ENCODE data around the gene VGF. TPM values are rescaled to one million over a fixed set of nuclear protein-coding genes. Genes with fewer than 3 reads are reported as not detected.
A peak's percentile ranks its signal among the peaks of the same experiment; 100 is the strongest.

The VGF gene
- total RNA-seq, 1 donor from 2014 or later = 0.11 TPM

DNA sequence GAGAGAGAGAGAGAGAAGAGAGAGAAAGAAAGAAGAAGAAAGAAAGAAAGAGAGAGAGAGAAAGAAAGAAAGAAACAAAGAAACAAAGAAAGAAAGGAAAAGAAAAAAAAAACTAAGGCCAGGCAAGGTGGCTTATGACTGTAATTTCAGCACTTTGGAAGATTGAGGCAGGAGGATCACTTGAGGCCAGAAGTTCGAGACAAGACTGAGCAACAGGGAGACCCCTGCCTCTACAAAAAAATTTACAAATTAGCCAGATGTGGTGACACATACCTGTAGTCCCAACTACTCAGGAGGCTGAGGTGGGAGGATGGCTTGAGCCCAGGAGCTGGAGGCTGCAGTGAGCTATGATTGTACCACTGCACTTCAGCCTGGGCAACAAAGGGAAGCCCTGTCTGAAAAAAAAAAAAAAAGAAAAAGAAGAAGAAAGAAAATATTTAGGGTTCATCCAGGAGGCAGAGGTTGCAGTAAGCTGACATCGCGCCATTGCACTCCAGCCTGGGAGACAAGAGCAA lies 35.7 kb downstream of the VGF start:
- Mint-ChIP-seq H3K36me3 (ENCODE audit: low read depth) (no peaks in the 10 kb centered on the region), H3K27ac (no peak overlapping the region), H3K4me1 (peaks cover 36% of the 10 kb centered on the region), H3K4me3 (no peak overlapping the region), H3K9me3 (no peaks in the 10 kb centered on the region), H3K27me3 (peaks cover 29% of the 10 kb centered on the region)
- ChIA-PET CTCF (no interaction called here), POLR2A (interaction anchor here (0.7 kb wide), 1 partner anchor 23 kb away, joined by 4 read pairs; no protein-coding TSS in a partner anchor)
- intact Hi-C loops (cut with micrococcal nuclease) = no loop called here
- ATAC-seq (ENCODE audit: low read depth) = no peak
- DNase-seq = no peak
- no peak for TF ChIP-seq CTCF (IDR thresholded peaks at IDR 0.05)

GRCh38 chr7:101128040-101128834 lies 37.1 kb downstream of the VGF start:
- no peaks in the 10 kb centered on the region for H3K36me3 Mint-ChIP-seq (ENCODE audit: low read depth)
- H3K27me3 Mint-ChIP-seq = peaks cover 20% of the 10 kb centered on the region
- no peak overlapping the region for H3K4me3 Mint-ChIP-seq
- no peak for ATAC-seq (ENCODE audit: low read depth)
- TF ChIP-seq CTCF (IDR thresholded peaks at IDR 0.05) = no peak
- no peaks in the 10 kb centered on the region for H3K9me3 Mint-ChIP-seq
- DNase-seq = no peak
- ChIA-PET POLR2A (no interaction called here), CTCF (no interaction called here)
- peaks cover 35% of the 10 kb centered on the region for H3K4me1 Mint-ChIP-seq
- no peak overlapping the region for H3K27ac Mint-ChIP-seq
- intact Hi-C loops (cut with micrococcal nuclease) = no loop called here

DNA sequence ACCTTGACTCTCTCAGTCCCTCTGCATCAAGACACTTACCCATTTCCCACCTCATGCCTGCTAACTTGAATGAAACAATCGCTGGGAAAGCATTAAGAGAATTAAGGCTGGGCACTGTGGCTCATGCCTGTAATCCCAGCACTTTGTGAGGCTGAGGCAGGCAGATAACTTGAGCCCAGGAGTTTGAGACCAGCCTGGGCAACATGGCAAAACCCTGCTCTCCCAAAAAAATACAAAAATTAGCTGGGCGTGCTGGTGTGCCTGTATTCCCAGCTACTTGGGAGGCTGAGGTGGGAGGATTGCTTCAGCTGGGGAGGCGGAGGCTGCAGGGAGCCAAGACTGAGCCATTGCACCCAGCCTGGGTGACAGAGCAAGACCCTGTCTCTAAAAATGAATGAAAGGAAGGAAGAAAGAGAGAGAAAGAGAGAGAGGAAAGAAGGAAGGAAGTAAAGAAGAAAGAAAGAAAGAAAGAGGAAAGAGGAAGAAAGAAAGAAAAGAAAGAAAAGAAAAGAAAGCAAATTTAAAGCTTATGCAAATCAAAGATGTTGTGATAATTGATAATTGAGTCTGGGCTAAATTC lies 37.8 kb downstream of the VGF start:
- peaks cover 22% of the 10 kb centered on the region for H3K27me3 Mint-ChIP-seq
- TF ChIP-seq CTCF (IDR thresholded peaks at IDR 0.05) = no peak
- DNase-seq (no peak), ATAC-seq (ENCODE audit: low read depth) (no peak)
- H3K27ac Mint-ChIP-seq = no peak overlapping the region
- H3K4me1 Mint-ChIP-seq = peaks cover 40% of the 10 kb centered on the region
- ChIA-PET POLR2A (no interaction called here), CTCF (no interaction called here)
- no peaks in the 10 kb centered on the region for H3K36me3 Mint-ChIP-seq (ENCODE audit: low read depth)
- intact Hi-C loops (cut with micrococcal nuclease) = no loop called here
- H3K4me3 Mint-ChIP-seq = peak overlapping the region; percentile 47
- no peaks in the 10 kb centered on the region for H3K9me3 Mint-ChIP-seq

- TF ChIP-seq CTCF (IDR thresholded peaks at IDR 0.05) = no peak
- intact Hi-C loops (cut with micrococcal nuclease) = no loop called here
- Mint-ChIP-seq H3K36me3 (ENCODE audit: low read depth) (no peaks in the 10 kb centered on the region), H3K27ac (no peak within 1 kb of the TSS), H3K27me3 (peaks cover 20% of the 10 kb centered on the region), H3K4me3 (peak within 1 kb of the TSS; percentile 47), H3K9me3 (no peaks in the 10 kb centered on the region), H3K4me1 (peaks cover 47% of the 10 kb centered on the region)
- peak; percentile 76 for ATAC-seq (ENCODE audit: low read depth)
- POLR2A ChIA-PET = interaction anchor here (0.6 kb wide), 1 partner anchor 237 kb away, joined by 15 read pairs; the partner anchor contains the start of gene UFSP1
- peak; percentile 25 for DNase-seq
- CTCF ChIA-PET = interaction anchor here (1.1 to 1.9 kb wide), 3 partner anchors 15 to 66 kb away, joined by 3 to 6 read pairs (median 4); no protein-coding TSS in a partner anchor
Measured at GRCh38 chr7:101126651-101127459, 38.5 kb downstream of the VGF start, which contains the start of gene SERPINE1. TSS of gene SERPINE1 (plus strand) at chr7:101127104. CDS start at chr7:101128394, 1,290 bp downstream.
